Stimulated activated naive CD8-positive, alpha-beta T cell treated with anti-CD3 and anti-CD28 coated beads, Interleukin-15, Interleukin-2, amounts not matched to agents 100 U/mL and 50 U/mL, for 24 hours (primary cell): Measurements from ENCODE around the gene KLHDC9.

ENCODE experiments used
- ATAC-seq: fragments of 150-1000 bp; cut with Tn5 transposase; one replicate; pipeline ENCODE4 v1.10.0; 2021
- DNase-seq: peaks from one replicate; pipeline ENCODE4 v3.0.0; 2021

KLHDC9 gene

GRCh38 chr1:161077426-161077825 lies 20.7 kb upstream of the KLHDC9 start:
- no peak for DNase-seq

DNA sequence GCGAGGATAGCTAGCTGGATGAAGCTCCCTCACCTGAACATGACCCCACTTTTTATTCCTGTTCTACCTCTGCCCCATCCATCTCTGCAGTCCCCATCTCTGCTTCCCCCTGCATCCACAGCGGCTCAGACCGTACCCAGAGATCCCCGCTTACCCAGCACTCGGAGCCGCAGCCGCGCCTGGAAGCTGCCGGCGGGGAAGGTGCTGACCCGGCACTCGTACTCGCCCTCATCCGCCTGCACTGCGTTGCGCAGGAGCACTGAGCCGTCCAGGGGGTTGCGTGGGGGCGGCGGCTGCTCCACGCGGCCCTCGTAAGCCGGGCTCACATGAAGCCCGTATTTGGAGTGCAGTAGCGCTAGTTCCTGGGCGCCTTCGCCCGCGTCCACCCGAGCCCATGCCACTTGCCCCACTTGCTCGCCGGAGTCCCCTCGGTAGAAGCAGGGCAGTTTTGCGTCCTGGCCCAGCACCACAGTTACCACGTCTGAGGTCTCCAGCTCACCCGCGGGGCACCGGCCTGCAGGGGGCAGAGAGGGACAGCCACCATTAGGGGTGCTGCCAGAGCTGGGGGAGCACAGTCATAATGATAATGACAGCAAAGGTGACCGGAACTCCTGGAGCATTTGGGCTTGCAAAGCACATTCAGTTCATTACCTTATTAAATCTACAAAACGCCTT lies 18.6 kb upstream of the KLHDC9 start:
- DNase-seq (no peak), ATAC-seq (no peak)

More at GRCh38 chr1:161077426-161077825, 20.7 kb upstream of the KLHDC9 start:
- no peak for ATAC-seq

GRCh38 chr1:161080441-161081405 lies 17.4 kb upstream of the KLHDC9 start:
- ATAC-seq (peak; percentile 12), DNase-seq (no peak)

- DNase-seq (no peak), ATAC-seq (no peak)
These were observed 16.6 kb upstream of the KLHDC9 start for GRCh38 chr1:161081519-161081918.

- no peak for ATAC-seq
These were observed 15.7 kb upstream of the KLHDC9 start for GRCh38 chr1:161082483-161082882.

GRCh38 chr1:161082996-161083747 lies 15.0 kb upstream of the KLHDC9 start:
- ATAC-seq (peak; percentile 37), DNase-seq (no peak)

More at GRCh38 chr1:161082483-161082882, 15.7 kb upstream of the KLHDC9 start:
- DNase-seq, result no peak

DNA sequence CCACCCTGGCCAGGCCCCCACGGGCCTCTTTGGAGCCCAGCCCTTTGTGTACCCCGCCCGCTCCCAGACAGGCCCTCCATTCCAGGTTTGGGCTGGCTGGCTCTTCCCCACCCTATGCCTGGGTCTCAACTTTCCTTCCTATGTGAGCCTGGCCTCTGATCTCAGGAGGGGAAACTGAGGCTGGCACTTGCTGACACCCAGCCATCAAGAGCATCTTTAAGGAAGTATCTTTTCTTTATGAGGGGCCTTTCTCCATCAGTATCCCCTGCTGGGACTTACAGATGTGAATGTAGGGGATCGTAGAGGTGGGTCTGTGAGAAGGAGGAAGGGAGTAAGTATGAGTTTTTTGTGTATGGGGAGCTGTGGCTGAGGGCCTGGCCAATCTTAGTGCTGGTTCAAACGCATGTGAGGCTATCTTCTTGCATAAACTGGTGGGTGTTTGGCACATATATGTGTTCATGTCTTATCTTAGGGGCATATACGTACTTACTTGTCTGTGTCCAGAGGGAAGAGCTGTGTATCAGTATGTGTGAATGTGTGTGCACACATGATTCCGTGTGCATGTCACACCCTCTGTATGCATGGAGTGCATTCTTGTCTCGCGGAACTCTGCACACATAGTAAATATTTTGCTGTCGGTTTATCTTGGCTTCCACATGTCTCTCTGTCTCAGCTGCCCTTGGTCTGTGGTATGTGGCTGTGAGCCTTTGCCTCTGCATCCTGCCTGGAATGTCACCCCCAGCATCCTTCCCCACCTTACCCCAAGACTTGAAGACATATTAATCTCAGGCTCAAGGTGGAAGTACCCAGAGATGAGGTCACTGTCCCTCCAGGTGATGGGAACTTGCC lies 14.2 kb upstream of the KLHDC9 start:
- ATAC-seq, result no peak
- no peak for DNase-seq

DNA sequence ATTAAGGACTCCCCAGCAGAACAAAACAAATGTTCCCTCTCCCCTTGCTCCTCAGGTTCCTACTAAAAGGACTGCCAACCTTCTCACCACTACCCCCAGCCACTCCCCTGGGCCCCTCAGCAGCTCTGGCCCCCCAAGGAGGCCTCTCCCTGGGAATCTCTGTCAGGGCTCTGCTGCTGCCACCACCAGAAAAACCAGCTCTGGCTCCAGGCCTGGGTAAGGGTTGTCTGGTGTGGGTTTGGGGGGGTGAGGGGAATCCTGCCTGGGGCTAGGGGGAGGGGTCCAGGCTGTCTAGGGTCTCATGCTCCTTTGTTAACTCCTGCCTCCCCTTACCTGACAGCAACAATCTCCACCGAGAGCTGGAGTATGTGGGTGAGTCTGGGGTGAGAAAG lies 13.6 kb upstream of the KLHDC9 start:
- DNase-seq (no peak), ATAC-seq (no peak)

DNA sequence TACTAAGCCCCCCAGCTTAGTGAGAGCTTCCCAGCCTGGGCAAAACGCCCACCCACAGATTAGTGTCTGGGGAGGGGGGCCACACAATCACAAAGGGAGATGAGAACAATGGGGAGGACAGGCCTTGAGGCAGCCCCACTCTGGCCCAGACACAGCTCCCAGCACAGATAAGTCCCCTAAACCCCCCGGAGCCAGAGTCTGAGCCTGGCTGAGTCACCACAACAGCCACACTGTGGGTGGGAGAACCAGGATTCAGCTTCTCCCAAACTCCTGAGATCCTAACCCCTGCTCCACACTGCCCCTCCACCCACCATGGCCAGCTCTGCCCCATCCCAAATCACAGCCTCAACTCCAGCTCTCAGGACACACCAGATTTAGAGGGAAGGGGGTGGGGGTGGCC lies 13.0 kb upstream of the KLHDC9 start:
- ATAC-seq (no peak), DNase-seq (no peak)

DNA sequence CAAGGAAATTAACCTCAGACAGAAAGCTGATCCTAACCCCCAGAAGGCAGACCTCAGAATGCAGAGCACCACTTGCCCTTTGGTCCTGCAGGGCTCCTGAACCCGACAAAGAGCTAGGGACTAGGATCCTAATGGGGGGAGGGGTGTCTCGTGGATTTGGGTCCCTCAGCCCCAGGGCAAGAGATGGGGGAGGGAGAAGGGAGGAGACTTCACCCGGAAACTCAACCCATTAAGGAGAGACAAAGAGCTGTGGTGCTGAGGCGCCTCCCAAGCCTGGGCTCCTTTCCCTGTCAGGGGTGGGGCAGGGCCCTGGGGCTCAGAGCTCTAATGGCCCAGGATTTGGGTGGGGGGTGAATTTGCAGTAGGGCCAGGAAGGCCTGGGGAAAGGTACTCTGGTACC lies 11.7 kb upstream of the KLHDC9 start:
- ATAC-seq (no peak), DNase-seq (no peak)

DNA sequence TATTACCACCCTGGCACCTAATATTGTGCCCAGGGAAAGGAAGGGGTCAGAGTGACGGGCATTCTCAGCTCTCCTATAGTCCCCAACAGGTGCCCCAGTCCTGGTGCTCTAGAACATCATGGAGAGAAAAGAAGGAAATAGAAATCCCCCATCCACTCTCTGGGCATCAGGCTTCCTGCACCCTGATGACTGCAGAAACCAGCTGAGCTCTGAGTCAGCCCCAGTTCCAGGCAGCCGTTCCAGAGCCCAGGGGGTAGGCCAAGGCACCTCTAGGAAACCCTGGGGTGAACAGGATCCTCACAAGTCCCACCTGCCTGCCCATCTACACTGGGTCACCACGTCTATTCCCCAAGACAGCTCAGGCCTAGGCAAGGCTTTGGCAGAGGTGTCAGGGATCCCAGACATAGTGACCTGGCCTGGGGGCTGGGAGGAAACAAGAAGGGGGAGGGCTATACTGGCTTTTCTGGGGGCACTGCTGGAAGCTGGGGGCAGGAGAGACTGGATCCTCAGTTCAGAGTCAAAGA lies 9.5 kb upstream of the KLHDC9 start:
- no peak for DNase-seq
- no peak for ATAC-seq

- ATAC-seq, result no peak
- DNase-seq, result no peak
These were observed 8.8 kb upstream of the KLHDC9 start, which contains the start of gene NECTIN4 for GRCh38 chr1:161089251-161089924. Gene NECTIN4, minus strand, starts transcription at chr1:161089558. Its CDS starts 262 bp downstream, at chr1:161089296.

DNA sequence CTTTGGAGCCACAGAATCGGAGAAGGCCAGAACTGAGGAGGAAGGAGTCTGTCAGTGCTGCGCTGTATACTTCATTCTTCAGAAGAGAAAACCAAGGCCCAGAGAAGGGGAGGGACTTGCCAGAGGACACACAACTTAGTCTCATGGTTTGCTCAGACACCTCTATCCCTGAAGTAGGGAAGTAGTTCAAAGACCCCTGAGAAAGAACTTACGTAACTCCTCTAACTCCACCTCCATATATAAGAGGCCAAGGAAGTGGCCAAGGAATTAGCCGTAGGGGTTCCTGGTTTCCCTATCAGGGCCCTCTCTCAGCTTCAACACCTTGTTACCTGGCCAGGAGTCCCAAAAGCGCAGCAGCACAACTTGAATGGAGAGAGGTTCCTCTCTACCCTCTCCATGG lies 8.2 kb upstream of the KLHDC9 start:
- ATAC-seq, result no peak
- no peak for DNase-seq

DNA sequence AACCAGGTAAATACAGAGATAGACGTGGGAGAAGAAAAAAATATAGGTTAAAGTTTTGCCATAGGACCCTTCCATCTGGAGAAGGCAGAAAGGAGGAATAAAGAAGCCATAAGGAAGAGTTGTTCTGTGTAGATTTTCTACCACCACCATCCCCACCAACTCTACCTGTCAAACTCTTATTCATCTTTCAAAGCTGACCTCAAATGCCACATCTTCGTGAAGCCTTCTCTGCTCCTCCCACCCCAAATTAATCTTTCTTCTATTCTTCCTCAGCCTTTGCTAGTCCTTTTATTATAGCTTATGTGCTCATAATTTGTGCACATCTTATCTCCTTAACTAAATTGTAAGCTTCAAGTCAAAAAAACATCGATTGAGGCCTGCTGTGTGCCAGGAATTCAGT lies 7.5 kb upstream of the KLHDC9 start:
- no peak for DNase-seq
- ATAC-seq, result peak; percentile 44

DNA sequence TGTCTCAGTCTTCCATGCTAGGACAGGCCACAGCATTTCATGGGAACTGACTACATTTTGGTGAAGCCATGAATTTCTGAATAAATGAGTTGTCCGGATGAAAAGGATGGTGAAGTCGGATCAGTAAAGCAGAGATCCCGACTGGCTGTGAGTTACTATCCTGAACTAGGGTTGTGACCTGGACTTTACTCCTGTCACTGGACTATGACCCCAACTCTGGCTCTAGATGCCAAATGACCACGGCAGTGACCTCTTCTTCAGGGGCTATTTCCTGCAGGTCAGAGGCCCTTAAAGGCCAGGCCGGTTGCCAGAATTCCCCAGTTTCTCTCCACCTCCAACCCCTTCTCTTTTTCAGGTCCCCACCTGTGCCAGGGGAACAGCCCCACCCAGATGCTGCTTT lies 7.1 kb upstream of the KLHDC9 start:
- DNase-seq (no peak), ATAC-seq (no peak)

GRCh38 chr1:161091796-161092507 lies 6.2 kb upstream of the KLHDC9 start:
- ATAC-seq (peak; percentile 2), DNase-seq (no peak)

DNA sequence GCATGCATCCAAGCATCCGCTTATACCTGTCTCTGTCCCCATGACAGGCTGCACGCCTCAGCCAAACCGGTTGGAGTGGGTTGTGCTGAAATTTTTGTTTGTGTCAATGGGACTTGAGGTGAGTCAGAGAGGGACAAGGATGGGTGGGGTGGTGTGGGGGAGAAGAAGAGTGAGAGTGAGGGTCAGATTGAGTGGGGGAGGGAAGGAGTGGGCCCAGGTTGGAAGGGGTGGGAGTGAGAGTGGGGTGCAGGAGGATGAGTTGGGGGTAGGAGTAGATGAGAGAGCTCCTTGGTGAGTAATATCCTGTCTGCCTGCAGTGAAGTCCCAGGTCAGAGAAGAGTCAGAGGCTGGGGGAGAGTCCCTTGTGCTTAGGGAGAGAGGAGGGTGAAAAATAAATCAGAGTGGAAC lies 5.5 kb upstream of the KLHDC9 start:
- peak; percentile 95 for ATAC-seq
- peak; percentile 51 for DNase-seq

GRCh38 chr1:161094481-161094880 lies 3.7 kb upstream of the KLHDC9 start:
- DNase-seq (no peak), ATAC-seq (no peak)

DNA sequence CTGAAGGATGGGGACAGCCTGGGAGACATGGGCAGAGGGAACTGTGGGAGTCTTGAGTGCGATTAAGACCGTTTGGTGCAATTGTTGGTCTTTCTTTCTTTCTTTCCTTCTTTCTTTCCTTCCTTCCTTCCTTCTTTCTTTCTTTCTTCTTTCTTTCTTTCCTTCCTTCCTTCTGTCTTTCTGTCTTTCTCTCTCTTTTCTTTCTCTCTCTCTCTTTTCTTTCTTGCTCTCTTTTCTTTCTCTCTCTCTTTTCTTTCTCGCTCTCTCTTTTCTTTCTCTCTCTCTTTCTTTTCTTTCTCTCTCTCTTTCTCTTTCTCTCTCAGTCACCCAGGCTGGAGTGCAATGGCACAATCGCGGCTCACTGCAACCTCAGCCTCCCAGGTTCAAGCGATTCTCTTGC lies 2.9 kb upstream of the KLHDC9 start:
- ATAC-seq (no peak), DNase-seq (no peak)

DNA sequence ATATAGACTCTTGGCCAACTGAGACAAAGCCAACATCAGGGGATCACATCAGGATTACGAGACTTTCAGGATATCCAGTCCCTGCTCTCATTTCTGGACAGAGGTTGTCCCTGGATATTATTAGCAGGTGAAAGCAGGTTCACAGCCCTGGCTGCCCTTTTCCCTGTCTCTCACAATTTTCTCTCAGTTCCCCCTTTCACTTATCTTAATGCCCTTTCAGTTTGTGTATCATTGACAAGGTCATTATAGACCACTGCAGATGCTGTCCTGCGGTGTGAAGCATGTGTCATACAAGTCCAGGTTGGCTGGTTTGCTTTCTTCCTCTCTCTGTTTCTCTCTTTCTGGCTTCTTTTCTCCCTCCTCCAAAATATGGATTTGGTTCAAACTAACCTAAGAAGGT lies 2.1 kb upstream of the KLHDC9 start:
- ATAC-seq (no peak), DNase-seq (no peak)
